Measurements from ENCODE around the gene PTGES3L.
"Not testable (repeated sequence)": the region's sequence is repeated elsewhere in the genome, so short reads cannot be mapped to it uniquely, and the experiment has no call there.

Gene PTGES3L

DNA sequence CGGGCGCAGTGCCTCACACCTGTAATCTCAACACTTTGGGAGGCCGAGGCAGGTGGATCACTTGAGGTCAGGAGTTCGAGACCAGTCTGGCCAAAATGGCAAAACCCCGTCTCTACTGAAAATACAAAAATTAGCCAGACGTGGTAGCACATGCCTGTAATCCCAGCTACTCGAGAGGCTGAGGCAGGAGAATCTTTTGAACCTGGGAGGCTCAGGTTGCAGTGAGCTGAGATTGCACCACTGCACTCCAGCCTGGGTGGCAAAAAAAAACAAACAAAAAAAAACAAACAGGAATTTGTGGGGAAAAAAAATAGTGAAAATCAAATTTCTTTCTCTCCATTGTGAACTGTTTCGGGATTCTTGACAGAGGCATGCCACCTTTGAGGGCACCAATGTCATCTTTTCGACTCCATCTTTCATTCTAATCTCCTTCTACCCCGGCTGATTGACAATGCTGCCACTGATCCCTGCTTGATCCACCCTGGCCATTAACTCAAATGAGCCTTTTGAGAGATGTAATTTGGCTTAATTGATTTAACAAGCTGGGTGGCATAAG lies 60.3 kb downstream of the PTGES3L start:
- not testable (repeated sequence) for DNase-seq (ENCODE audit: low spot score)

DNA sequence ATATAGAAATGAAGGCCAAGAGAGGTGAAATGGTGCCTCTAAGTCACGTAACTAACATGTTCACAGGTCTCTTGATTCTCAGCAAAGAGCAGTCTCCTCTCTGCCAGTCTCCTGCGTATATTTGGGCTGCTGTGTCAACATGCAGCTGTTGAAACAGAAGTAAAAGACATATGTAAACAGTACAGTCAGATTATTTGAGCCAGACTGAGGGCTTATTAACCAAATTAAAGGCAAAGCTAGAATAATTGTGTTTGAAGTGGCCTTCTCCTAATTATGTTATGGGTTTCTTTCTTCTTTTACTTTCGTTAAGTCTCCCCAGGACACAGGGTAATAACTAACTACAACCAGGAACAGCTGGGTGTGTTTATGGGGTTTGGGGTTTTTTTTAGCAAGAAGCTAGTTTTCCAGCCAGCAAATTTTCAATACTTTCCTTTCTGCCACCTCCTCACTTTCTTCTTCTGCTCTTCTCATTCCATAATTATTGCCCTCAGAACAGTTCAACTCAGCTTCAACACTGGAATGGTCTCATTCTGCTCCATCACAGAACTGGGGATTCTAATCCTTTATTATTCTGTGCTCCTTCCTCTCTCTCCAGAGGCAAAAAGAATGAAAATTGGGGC lies 60.9 kb downstream of the PTGES3L start:
- no peak for DNase-seq (ENCODE audit: low spot score)

Measured in AG08395 (cell line).